GM23248 (cell line): ENCODE data around the gene MGST3. TPM values are rescaled to one million over a fixed set of nuclear protein-coding genes. Genes with fewer than 3 reads are reported as not detected.

Source experiments
- DNase-seq: peaks from one replicate; pipeline ENCODE4 v3.0.0-alpha.2; 2015
- H2AFZ ChIP-seq: fragments of 200-600 bp; sonication (generic); 2 replicates; pipeline ENCODE4 v1.6.1; 2016; ENCODE audit warnings: antibody characterized with exemption
- H3F3A ChIP-seq: fragments of 200-600 bp; sonication (generic); 2 replicates; pipeline ENCODE4 v1.6.1; 2016; ENCODE audit warnings: mild to moderate bottlenecking, antibody characterized with exemption, mixed run types; ENCODE audit not compliant: insufficient read depth
- H3K27ac ChIP-seq: fragments of 200-600 bp; sonication (generic); 2 replicates; pipeline ENCODE4 v1.5.1; 2016; ENCODE audit warnings: mild to moderate bottlenecking
- H3K27me3 ChIP-seq: fragments of 200-600 bp; sonication (generic); replicated peaks from 2 replicates; pipeline ENCODE4 v1.6.1; 2016; ENCODE audit warnings: mild to moderate bottlenecking; ENCODE audit not compliant: insufficient read depth
- H3K36me3 ChIP-seq: fragments of 200-600 bp; sonication (generic); 2 replicates; pipeline ENCODE4 v1.6.1; 2016; ENCODE audit warnings: low read depth, mild to moderate bottlenecking
- H3K4me1 ChIP-seq: fragments of 200-600 bp; sonication (generic); 2 replicates; pipeline ENCODE4 v1.6.1; 2016; ENCODE audit warnings: mild to moderate bottlenecking; ENCODE audit not compliant: insufficient read depth
- H3K4me2 ChIP-seq: fragments of 200-600 bp; sonication (generic); one replicate; pipeline ENCODE4 v1.6.1; 2016; ENCODE audit warnings: mild to moderate bottlenecking; ENCODE audit not compliant: unreplicated experiment
- H3K4me3 ChIP-seq: fragments of 200-600 bp; sonication (generic); 2 replicates; pipeline ENCODE4 v1.5.1; 2016; ENCODE audit warnings: mild to moderate bottlenecking
- H3K79me2 ChIP-seq: fragments of 200-600 bp; sonication (generic); 2 replicates; pipeline ENCODE4 v1.6.1; 2016; ENCODE audit warnings: mild to moderate bottlenecking; ENCODE audit not compliant: insufficient read depth
- H3K9ac ChIP-seq: fragments of 200-600 bp; sonication (generic); 2 replicates; pipeline ENCODE4 v1.6.1; 2016; ENCODE audit warnings: mild to moderate bottlenecking
- H3K9me2 ChIP-seq: fragments of 200-600 bp; sonication (generic); 2 replicates; pipeline ENCODE4 v1.6.1; 2016; ENCODE audit warnings: mixed run types, mild to moderate bottlenecking, moderate library complexity; ENCODE audit not compliant: insufficient read depth
- H3K9me3 ChIP-seq: fragments of 200-600 bp; sonication (generic); one replicate; pipeline ENCODE4 v1.6.1; 2017; ENCODE audit warnings: low read depth
- H4K20me1 ChIP-seq: fragments of 200-600 bp; sonication (generic); 2 replicates; pipeline ENCODE4 v1.6.0; 2016; ENCODE audit not compliant: insufficient read depth
- EZH2 ChIP-seq: fragments of 200-600 bp; sonication (generic); IDR thresholded peaks from 2 replicates; pipeline ENCODE4 v1.6.1; 2018; ENCODE audit warnings: antibody characterized with exemption, mild to moderate bottlenecking; ENCODE audit not compliant: insufficient read depth, poor library complexity, severe bottlenecking
- EZH2phosphoT487 ChIP-seq: fragments of 200-600 bp; sonication (generic); IDR thresholded peaks from 2 replicates; pipeline ENCODE4 v1.6.1; 2018; ENCODE audit warnings: antibody characterized with exemption, moderate library complexity, mild to moderate bottlenecking, low read depth; ENCODE audit not compliant: insufficient read depth
- WGBS, 2 experiments: methylation state at CpG; one replicate each; pipeline ENCODE4 v1.1.6; 2015 to 2017; ENCODE audit warnings: low lambda C conversion rate in 2 of 2, low coverage in 1 of 2; ENCODE audit errors: missing lambda C conversion rate in 2 of 2; 5-methylcytosine and 5-hydroxymethylcytosine counted together
- in situ Hi-C: fragments of 300-500 bp; cut with MboI; formaldehyde crosslinking; loops from 2 replicates; pipeline ENCODE4 v1.15.0; 2020
- polyA plus RNA-seq: library from polyadenylated mRNA; unstranded; fragments of >200 nt; fragmentation: Nextera tagmentation; extraction: Ambion mirVana; gene quantifications from 2 replicates; pipeline ENCODE4 v1.2.1, GENCODE V29; 2016
- total RNA-seq: library from RNA; depleted of rRNA; stranded (reverse); fragments of >200 nt; shearing (Covaris generic); gene quantifications from 2 replicates; pipeline ENCODE4 v1.2.3, GENCODE V29; 2014

Gene MGST3
- total and polyA plus RNA-seq, 2 experiments from 2014 or later: 186 to 389 TPM

- peaks cover 50% of the 10 kb centered on the region for H3F3A ChIP-seq
- in situ Hi-C loops: no loop called here
- H3K4me2 ChIP-seq: no peak overlapping the region
- no peaks in the 10 kb centered on the region for H3K9me2 ChIP-seq
- TF ChIP-seq EZH2phosphoT487 (no peak), EZH2 (no peak)
- H3K9ac ChIP-seq: no peak overlapping the region
- H3K36me3 ChIP-seq: peaks cover 54% of the 10 kb centered on the region
- no peaks in the 10 kb centered on the region for H4K20me1 ChIP-seq
- H3K4me1 ChIP-seq: peaks cover 13% of the 10 kb centered on the region
- no peaks in the 10 kb centered on the region; the same call in 1 of the 2 replicates for H3K79me2 ChIP-seq
- H3K4me3 ChIP-seq: no peak overlapping the region
- no peaks in the 10 kb centered on the region for H3K27me3 ChIP-seq
- DNase-seq: peak; percentile 44
- no peaks in the 10 kb centered on the region for H3K9me3 ChIP-seq
- H2AFZ ChIP-seq: no peak overlapping the region
- WGBS, 2 experiments: 70 to 77% methylated on average over 2 of the region's 2 CpGs
- H3K27ac ChIP-seq: no peak overlapping the region
Measured at GRCh38 chr1:165661703-165662102, 30.7 kb downstream of the MGST3 start.

- DNase-seq: no peak
- no peak overlapping the region for H3K4me3 ChIP-seq
- no peaks in the 10 kb centered on the region for H3K9me3 ChIP-seq
- H3K27me3 ChIP-seq: no peaks in the 10 kb centered on the region
- no peaks in the 10 kb centered on the region for H4K20me1 ChIP-seq
- WGBS, 2 experiments: 85 to 88% methylated on average over 3 of the region's 3 CpGs
- H2AFZ ChIP-seq: no peak overlapping the region
- no peaks in the 10 kb centered on the region for H3K9me2 ChIP-seq
- no peak for TF ChIP-seq EZH2
- TF ChIP-seq EZH2phosphoT487: no peak
- H3K36me3 ChIP-seq: peaks cover 55% of the 10 kb centered on the region
- H3K79me2 ChIP-seq: no peaks in the 10 kb centered on the region; the same call in 1 of the 2 replicates
- no peak overlapping the region for H3K4me2 ChIP-seq
- in situ Hi-C loops: no loop called here
- peaks cover 55% of the 10 kb centered on the region for H3F3A ChIP-seq
- no peak overlapping the region for H3K9ac ChIP-seq
- peaks cover 15% of the 10 kb centered on the region for H3K4me1 ChIP-seq
- H3K27ac ChIP-seq: no peak overlapping the region
Measured at GRCh38 chr1:165662186-165662585, 31.2 kb downstream of the MGST3 start.

DNA sequence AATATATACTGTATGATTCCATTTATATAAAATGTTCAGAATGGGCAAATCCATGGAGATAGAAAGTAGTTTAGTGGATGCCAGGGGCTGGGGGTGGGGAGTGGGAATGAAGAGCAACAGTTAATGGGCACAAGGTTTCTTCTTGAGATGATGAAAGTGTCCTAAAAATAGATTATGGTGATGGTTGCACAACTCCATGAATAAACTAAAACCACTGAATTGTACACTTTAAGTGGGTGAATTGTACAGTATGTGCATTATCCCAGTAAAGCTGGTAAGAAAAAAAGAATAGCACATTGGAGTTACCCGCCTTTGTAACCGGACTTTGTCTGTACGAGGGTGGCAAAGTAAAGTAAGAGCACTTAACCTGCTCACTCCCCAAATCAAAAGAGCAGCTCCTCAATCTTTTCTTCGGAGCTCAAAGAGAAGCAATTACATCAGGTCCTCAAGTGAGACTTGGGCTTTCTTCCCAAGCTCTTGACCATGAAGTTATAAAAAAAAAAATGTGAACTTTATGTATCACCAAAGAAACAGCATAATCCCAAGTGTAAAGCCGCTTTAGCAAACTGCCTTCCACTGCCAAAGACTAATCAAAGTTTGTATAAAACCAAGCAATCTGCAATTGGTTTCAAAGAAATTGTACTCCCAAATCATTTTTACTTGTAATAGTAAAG lies 35.3 kb downstream of the MGST3 start:
- peaks cover 15% of the 10 kb centered on the region; the same call in 1 of the 2 replicates for H3K79me2 ChIP-seq
- in situ Hi-C loops: no loop called here
- H2AFZ ChIP-seq: no peak overlapping the region
- H3K9me3 ChIP-seq: no peaks in the 10 kb centered on the region
- H3F3A ChIP-seq: peaks cover 47% of the 10 kb centered on the region
- no peak overlapping the region for H3K4me3 ChIP-seq
- 0 out of 2 replicates have a peak, but pooled peaks cover 7% of the 10 kb centered on the region for H4K20me1 ChIP-seq
- H3K4me2 ChIP-seq: peak overlapping the region; percentile 34
- H3K4me1 ChIP-seq: peaks cover 18% of the 10 kb centered on the region
- H3K27ac ChIP-seq: peak overlapping the region; percentile 32
- WGBS, 2 experiments: 66 to 69% methylated on average over 5 of the region's 5 CpGs
- no peaks in the 10 kb centered on the region for H3K27me3 ChIP-seq
- peak; percentile 63 for DNase-seq
- H3K9ac ChIP-seq: no peak overlapping the region; the same call in 1 of the 2 replicates
- peaks cover 73% of the 10 kb centered on the region for H3K36me3 ChIP-seq
- H3K9me2 ChIP-seq: no peaks in the 10 kb centered on the region
- TF ChIP-seq EZH2: no peak
- no peak for TF ChIP-seq EZH2phosphoT487

DNA sequence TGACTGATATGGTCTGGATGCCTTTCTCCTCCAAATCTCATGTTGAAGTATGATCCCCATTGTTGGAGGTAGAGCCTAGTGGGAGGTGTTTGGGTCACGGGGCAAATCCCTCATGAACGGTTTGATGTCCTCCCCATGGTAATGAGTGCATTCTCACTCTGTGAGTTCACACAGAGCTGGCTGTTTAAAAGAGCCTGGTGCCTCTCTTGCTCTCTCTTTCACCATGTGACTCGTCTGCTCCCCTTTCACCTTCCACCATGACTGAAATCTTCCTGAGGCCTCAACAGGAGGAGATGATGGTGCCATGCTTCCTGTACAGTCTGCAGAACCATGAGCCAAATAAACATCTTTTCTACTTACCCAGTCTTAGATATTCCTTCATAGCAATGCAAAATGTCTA lies 37.1 kb downstream of the MGST3 start:
- peaks cover 21% of the 10 kb centered on the region for H3K4me1 ChIP-seq
- 0 out of 2 replicates have a peak, but pooled peaks cover 7% of the 10 kb centered on the region for H4K20me1 ChIP-seq
- TF ChIP-seq EZH2phosphoT487 (no peak), EZH2 (no peak)
- no peak for DNase-seq
- H3K27me3 ChIP-seq: no peaks in the 10 kb centered on the region
- H3K27ac ChIP-seq: no peak overlapping the region
- H3K36me3 ChIP-seq: peaks cover 76% of the 10 kb centered on the region
- 95 to 100% methylated on average over 3 of the region's 3 CpGs for WGBS, 2 experiments
- H3K9me3 ChIP-seq: no peaks in the 10 kb centered on the region
- no peak overlapping the region for H3K9ac ChIP-seq
- in situ Hi-C loops: no loop called here
- no peaks in the 10 kb centered on the region for H3K9me2 ChIP-seq
- no peak overlapping the region for H3K4me3 ChIP-seq
- H2AFZ ChIP-seq: no peak overlapping the region
- no peak overlapping the region for H3K4me2 ChIP-seq
- peaks cover 28% of the 10 kb centered on the region for H3K79me2 ChIP-seq
- peaks cover 28% of the 10 kb centered on the region for H3F3A ChIP-seq
